IMR-90 (cell line): ENCODE results near the gene SMIM10L1. TPM values are rescaled to one million over a fixed set of nuclear protein-coding genes. Genes with fewer than 3 reads are reported as not detected.

Source experiments
- ATAC-seq: fragments of 200-7000 bp; cut with Tn5 transposase; 2 replicates; pipeline ENCODE4 v1.9.1; 2020; ENCODE audit warnings: low read depth, mild to moderate bottlenecking, moderate library complexity
- BruUV-seq: library from RNA; stranded (reverse); fragments of 400-500 nt; replicated peaks from 2 replicates; lab custom pipeline; 2021; lab: Mats Ljungman, UMichigan
- CTCF ChIA-PET: fragments of 300-600 bp; formaldehyde crosslinking; extraction: SDS; loops from one replicate; lab custom pipeline; 2021; ENCODE audit warnings: antibody characterized with exemption; lab: Yijun Ruan, JAX
- POLR2A ChIA-PET: fragments of 300-600 bp; sonication (Branson Sonifier 250); formaldehyde crosslinking; loops from one replicate; lab custom pipeline; 2022; ENCODE audit warnings: antibody characterized with exemption; ENCODE audit not compliant: unreplicated experiment; lab: Charles Lee
- DNase-seq: peaks from one replicate; pipeline ENCODE4 v3.0.0; 2013
- H2AFZ ChIP-seq: replicated peaks from 2 replicates; pipeline ENCODE3; 2013; ENCODE audit warnings: low read length, mild to moderate bottlenecking; ENCODE audit not compliant: poor library complexity
- H2AK5ac ChIP-seq: 2 replicates; pipeline ENCODE4 v1.6.1; 2013; ENCODE audit warnings: low read depth, low read length, inconsistent platforms
- H2AK9ac ChIP-seq: replicated peaks from 2 replicates; pipeline ENCODE3; 2013; ENCODE audit warnings: mild to moderate bottlenecking, low read depth, low read length, moderate library complexity; ENCODE audit not compliant: poor library complexity
- H2BK120ac ChIP-seq: 2 replicates; pipeline ENCODE4 v1.6.1; 2013; ENCODE audit warnings: low read depth, low read length, inconsistent platforms
- H2BK15ac ChIP-seq: 3 replicates; pipeline ENCODE4 v1.6.1; 2013; ENCODE audit warnings: low read depth, low read length, inconsistent platforms
- H2BK20ac ChIP-seq: 2 replicates; pipeline ENCODE4 v1.6.1; 2013; ENCODE audit warnings: low read depth, mild to moderate bottlenecking, inconsistent platforms, low read length, moderate library complexity
- H2BK5ac ChIP-seq: 2 replicates; pipeline ENCODE4 v1.6.1; 2013; ENCODE audit warnings: mild to moderate bottlenecking, low read depth, low read length, inconsistent platforms; ENCODE audit not compliant: poor library complexity, severe bottlenecking
- H3K14ac ChIP-seq: replicated peaks from 2 replicates; pipeline ENCODE4 v1.6.1; 2013; ENCODE audit warnings: low read depth, low read length, inconsistent platforms
- H3K18ac ChIP-seq: 2 replicates; pipeline ENCODE4 v1.6.1; 2013; ENCODE audit warnings: low read depth, low read length, control low read depth
- H3K23ac ChIP-seq: 2 replicates; pipeline ENCODE4 v1.6.1; 2013; ENCODE audit warnings: low read depth, low read length, inconsistent platforms
- H3K27ac ChIP-seq: 2 replicates; pipeline ENCODE4 v1.5.1; 2013; ENCODE audit warnings: mild to moderate bottlenecking, control low read depth, low read length; ENCODE audit not compliant: insufficient read depth
- H3K27me3 ChIP-seq: 2 replicates; pipeline ENCODE4 v1.6.1; 2013; ENCODE audit warnings: low read length; ENCODE audit not compliant: control insufficient read depth, insufficient read depth
- H3K36me3 ChIP-seq: 2 replicates; pipeline ENCODE4 v1.6.1; 2013; ENCODE audit warnings: low read length, mixed read lengths; ENCODE audit not compliant: control insufficient read depth, insufficient read depth
- H3K4ac ChIP-seq: 2 replicates; pipeline ENCODE4 v1.6.1; 2013; ENCODE audit warnings: low read depth, low read length, inconsistent platforms
- H3K4me1 ChIP-seq: 2 replicates; pipeline ENCODE4 v1.6.1; 2013; ENCODE audit warnings: low read length, mixed read lengths; ENCODE audit not compliant: control insufficient read depth, insufficient read depth
- H3K4me2 ChIP-seq: 2 replicates; pipeline ENCODE4 v1.6.1; 2013; ENCODE audit warnings: low read depth, mild to moderate bottlenecking, control low read depth, low read length, moderate library complexity
- H3K4me3 ChIP-seq: 2 replicates; pipeline ENCODE4 v1.5.1; 2013; ENCODE audit warnings: low read depth, mild to moderate bottlenecking, control low read depth, low read length, moderate library complexity; ENCODE audit not compliant: insufficient read depth
- H3K56ac ChIP-seq: 2 replicates; pipeline ENCODE4 v1.6.1; 2013; ENCODE audit warnings: low read length, inconsistent platforms; ENCODE audit not compliant: insufficient read depth; ENCODE audit errors: extremely low read depth
- H3K79me1 ChIP-seq, 2 experiments: 2 replicates each; pipeline ENCODE4 v1.6.1; 2013; ENCODE audit warnings: low read length in 2 of 2, inconsistent platforms in 1 of 2, low read depth in 1 of 2
- H3K9ac ChIP-seq: 2 replicates; pipeline ENCODE4 v1.6.1; 2013; ENCODE audit warnings: low read depth, low read length, control low read depth
- H3K9me1 ChIP-seq: 2 replicates; pipeline ENCODE4 v1.6.1; 2013; ENCODE audit warnings: low read length, inconsistent platforms; ENCODE audit not compliant: insufficient read depth
- H3K9me3 ChIP-seq: 2 replicates; pipeline ENCODE4 v1.6.1; 2013; ENCODE audit warnings: low read length; ENCODE audit not compliant: control insufficient read depth, insufficient read depth
- H4K20me1 ChIP-seq: 2 replicates; pipeline ENCODE4 v1.6.1; 2013; ENCODE audit warnings: low read length, inconsistent platforms; ENCODE audit not compliant: insufficient read depth
- H4K5ac ChIP-seq: 2 replicates; pipeline ENCODE4 v1.6.1; 2013; ENCODE audit warnings: mild to moderate bottlenecking, low read depth, low read length, control low read depth
- H4K8ac ChIP-seq, 2 experiments: 2 replicates each; pipeline ENCODE4 v1.6.1; 2013; ENCODE audit warnings: low read depth in 2 of 2, low read length in 2 of 2, control low read depth in 1 of 2, inconsistent platforms in 1 of 2
- H4K91ac ChIP-seq: 2 replicates; pipeline ENCODE4 v1.6.1; 2013; ENCODE audit warnings: low read depth, low read length, inconsistent platforms; ENCODE audit not compliant: insufficient read depth
- CEBPB ChIP-seq: IDR thresholded peaks from 2 replicates; pipeline ENCODE4 v1.6.1; 2012; ENCODE audit warnings: low read depth, low read length, improper control_type of control experiment
- FOS ChIP-seq: fragments of 150-350 bp; IDR thresholded peaks from 2 replicates; pipeline ENCODE4 v1.6.1; 2016; ENCODE audit warnings: low read depth, low read length
- MAFK ChIP-seq: IDR thresholded peaks from 2 replicates; pipeline ENCODE4 v1.6.1; 2012; ENCODE audit warnings: low read depth, low read length, improper control_type of control experiment
- MAZ ChIP-seq: IDR thresholded peaks from 2 replicates; pipeline ENCODE4 v1.6.1; 2012; ENCODE audit warnings: low read depth, mild to moderate bottlenecking, low read length, improper control_type of control experiment, moderate library complexity, borderline replicate concordance
- RCOR1 ChIP-seq: IDR thresholded peaks from 2 replicates; pipeline ENCODE4 v1.6.1; 2012; ENCODE audit warnings: mild to moderate bottlenecking, low read length, improper control_type of control experiment; ENCODE audit not compliant: insufficient replicate concordance
- SMC3 ChIP-seq: fragments of 150-350 bp; IDR thresholded peaks from 2 replicates; pipeline ENCODE4 v1.6.1; 2016; ENCODE audit warnings: low read depth, mild to moderate bottlenecking, antibody characterized with exemption, low read length, moderate library complexity
- WGBS, 2 experiments: methylation state at CpG; one replicate each; pipeline versions ENCODE4 v1.1.5 to v1.1.7; 2013; ENCODE audit warnings: missing lambda C conversion rate in 2 of 2; ENCODE audit not compliant: insufficient read length in 1 of 2; ENCODE audit errors: extremely low coverage in 2 of 2; 5-methylcytosine and 5-hydroxymethylcytosine counted together
- dilution Hi-C: fragments of 300-500 bp; cut with HindIII; formaldehyde crosslinking; loops from one replicate; pipeline ENCODE4 v1.14.3; 2018; ENCODE audit warnings: low sequenced_read_pairs; ENCODE audit not compliant: unreplicated experiment
- in situ Hi-C: fragments of 300-500 bp; cut with MboI; formaldehyde crosslinking; loops from 3 replicates; pipeline ENCODE4 v1.14.3; 2019; ENCODE audit warnings: low sequenced_read_pairs, inconsistent platforms, mixed read lengths
- intact Hi-C: fragments of 100-400 bp; cut with micrococcal nuclease; formaldehyde crosslinking; loops from 2 replicates; pipeline ENCODE4 v1.10.0; 2022
- polyA plus RNA-seq, 3 experiments: library from polyadenylated mRNA; depleted of rRNA; stranded (reverse); fragments of >200 nt; gene quantifications; 2 replicates each; pipeline ENCODE4 v1.2.3, GENCODE V29; 2012; ENCODE audit warnings: low replicate concordance in 1 of 3
- total RNA-seq: library from RNA; depleted of rRNA; stranded (reverse); fragments of >200 nt; gene quantifications from 2 replicates; pipeline ENCODE4 v1.2.3, GENCODE V29; 2012
- TF ChIP-seq, protein P1 (sequence below): fragments of 150-350 bp; IDR thresholded peaks from 2 replicates; pipeline ENCODE4 v1.6.1; 2017; ENCODE audit warnings: mild to moderate bottlenecking, antibody characterized with exemption, low read length, low read depth

The SMIM10L1 gene
- total and polyA plus RNA-seq, 2 of the 4 experiments (the other 2 are of a cell fraction): 2.7 to 4.5 TPM

DNA sequence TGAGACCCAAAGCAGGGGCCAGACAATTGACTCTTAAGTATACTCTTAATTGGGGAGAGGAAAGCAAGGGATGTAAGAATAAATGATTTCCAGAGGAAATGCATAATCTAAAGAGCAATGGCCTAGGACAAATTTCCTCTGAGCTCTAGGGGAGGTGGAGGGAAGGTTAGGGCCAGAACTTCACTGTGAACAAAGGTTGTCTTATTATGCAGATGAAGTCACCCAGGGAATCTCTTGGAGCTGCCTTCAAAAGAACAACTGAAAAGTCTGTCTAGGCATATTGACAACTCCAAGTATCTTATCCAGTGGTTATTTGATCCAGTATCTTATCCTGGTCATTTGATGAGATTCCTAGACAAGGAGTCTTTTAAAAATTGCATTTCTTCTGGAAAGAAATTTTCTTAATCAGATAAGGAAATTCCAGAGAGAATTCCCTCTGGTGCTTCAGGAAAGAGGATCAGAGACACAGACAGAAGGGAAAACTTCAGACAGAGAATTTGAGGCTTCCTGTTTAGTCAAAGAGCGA is 16.5 kb upstream of the SMIM10L1 start:
- POLR2A ChIA-PET: no interaction called here
- Histone ChIP-seq H2BK15ac (no peak overlapping the region), H3K4me3 (no peak overlapping the region), H3K9me3 (peaks cover 2% of the 10 kb centered on the region; the same call in 1 of the 2 replicates), H4K5ac (no peak overlapping the region), H3K4me1 (no peaks in the 10 kb centered on the region), H3K4ac (no peak overlapping the region), H3K9me1 (no peaks in the 10 kb centered on the region), H2BK120ac (no peak overlapping the region), H3K18ac (no peak overlapping the region), H3K27me3 (no peaks in the 10 kb centered on the region), H4K91ac (no peak overlapping the region), H3K4me2 (no peak overlapping the region), H3K23ac (no peak overlapping the region), H2AK5ac (no peak overlapping the region), H2AFZ (no peak overlapping the region), H2AK9ac (no peak overlapping the region), H3K14ac (no peak overlapping the region), H3K27ac (no peak overlapping the region), H2BK20ac (no peak overlapping the region), H2BK5ac (no peak overlapping the region), H3K56ac (no peak overlapping the region), H4K20me1 (peaks cover 6% of the 10 kb centered on the region), H4K8ac (no peak overlapping the region), H3K79me1 (peaks cover 11 to 20% of the 10 kb centered on the region in 2 experiments; a peak in 3 of 4 replicates), H3K9ac (no peak overlapping the region), H3K36me3 (no peaks in the 10 kb centered on the region; the same call in 1 of the 2 replicates)
- TF ChIP-seq SMC3 (no peak), MAFK (no peak), MAZ (no peak), FOS (no peak), CEBPB (no peak), RCOR1 (no peak)
- TF ChIP-seq, protein P1, sequence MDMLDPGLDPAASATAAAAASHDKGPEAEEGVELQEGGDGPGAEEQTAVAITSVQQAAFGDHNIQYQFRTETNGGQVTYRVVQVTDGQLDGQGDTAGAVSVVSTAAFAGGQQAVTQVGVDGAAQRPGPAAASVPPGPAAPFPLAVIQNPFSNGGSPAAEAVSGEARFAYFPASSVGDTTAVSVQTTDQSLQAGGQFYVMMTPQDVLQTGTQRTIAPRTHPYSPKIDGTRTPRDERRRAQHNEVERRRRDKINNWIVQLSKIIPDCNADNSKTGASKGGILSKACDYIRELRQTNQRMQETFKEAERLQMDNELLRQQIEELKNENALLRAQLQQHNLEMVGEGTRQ: no peak
- intact Hi-C loops: no loop called here
- ATAC-seq: no peak
- dilution Hi-C loops: no loop called here
- no peak for DNase-seq
- no CpG with 5 or more reads among the region's 1 CpG for WGBS, 2 experiments
- BruUV-seq: no TSS peak
- in situ Hi-C loops: no loop called here
- CTCF ChIA-PET: no interaction called here
